ENCODE measurements around the gene DDX31.
"Not testable (repeated sequence)": the region's sequence is repeated elsewhere in the genome, so short reads cannot be mapped to it uniquely, and the experiment has no call there.

Gene DDX31

GRCh38 chr9:132578367-132578932, 91.3 kb downstream of the DDX31 start:
- TF ChIP-seq, protein P1, sequence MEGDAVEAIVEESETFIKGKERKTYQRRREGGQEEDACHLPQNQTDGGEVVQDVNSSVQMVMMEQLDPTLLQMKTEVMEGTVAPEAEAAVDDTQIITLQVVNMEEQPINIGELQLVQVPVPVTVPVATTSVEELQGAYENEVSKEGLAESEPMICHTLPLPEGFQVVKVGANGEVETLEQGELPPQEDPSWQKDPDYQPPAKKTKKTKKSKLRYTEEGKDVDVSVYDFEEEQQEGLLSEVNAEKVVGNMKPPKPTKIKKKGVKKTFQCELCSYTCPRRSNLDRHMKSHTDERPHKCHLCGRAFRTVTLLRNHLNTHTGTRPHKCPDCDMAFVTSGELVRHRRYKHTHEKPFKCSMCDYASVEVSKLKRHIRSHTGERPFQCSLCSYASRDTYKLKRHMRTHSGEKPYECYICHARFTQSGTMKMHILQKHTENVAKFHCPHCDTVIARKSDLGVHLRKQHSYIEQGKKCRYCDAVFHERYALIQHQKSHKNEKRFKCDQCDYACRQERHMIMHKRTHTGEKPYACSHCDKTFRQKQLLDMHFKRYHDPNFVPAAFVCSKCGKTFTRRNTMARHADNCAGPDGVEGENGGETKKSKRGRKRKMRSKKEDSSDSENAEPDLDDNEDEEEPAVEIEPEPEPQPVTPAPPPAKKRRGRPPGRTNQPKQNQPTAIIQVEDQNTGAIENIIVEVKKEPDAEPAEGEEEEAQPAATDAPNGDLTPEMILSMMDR (IDR thresholded peaks at IDR 0.05; ENCODE audit: borderline replicate concordance, control extremely low read depth, extremely low read depth, insufficient read depth, missing control alignments) = no peak
- in situ Hi-C loops (cut with MboI; ENCODE audit: low sequenced_read_pairs, unreplicated experiment) = loop anchor here (10.0 kb wide), 1 partner anchor 164 kb away; the partner anchor contains the start of gene CFAP77

GRCh38 chr9:132577119-132577518, 92.7 kb downstream of the DDX31 start:
- DNase-seq (ENCODE audit: low spot score) = no peak
- TF ChIP-seq, protein P1 (IDR thresholded peaks at IDR 0.05; ENCODE audit: borderline replicate concordance, control extremely low read depth, extremely low read depth, insufficient read depth, missing control alignments) = no peak
- in situ Hi-C loops (cut with MboI; ENCODE audit: low sequenced_read_pairs, unreplicated experiment) = loop anchor here (10.0 kb wide), 1 partner anchor 162 kb away; the partner anchor contains the start of gene CFAP77

More at GRCh38 chr9:132578367-132578932, 91.3 kb downstream of the DDX31 start:
- no peak for DNase-seq (ENCODE audit: low spot score)

DNA sequence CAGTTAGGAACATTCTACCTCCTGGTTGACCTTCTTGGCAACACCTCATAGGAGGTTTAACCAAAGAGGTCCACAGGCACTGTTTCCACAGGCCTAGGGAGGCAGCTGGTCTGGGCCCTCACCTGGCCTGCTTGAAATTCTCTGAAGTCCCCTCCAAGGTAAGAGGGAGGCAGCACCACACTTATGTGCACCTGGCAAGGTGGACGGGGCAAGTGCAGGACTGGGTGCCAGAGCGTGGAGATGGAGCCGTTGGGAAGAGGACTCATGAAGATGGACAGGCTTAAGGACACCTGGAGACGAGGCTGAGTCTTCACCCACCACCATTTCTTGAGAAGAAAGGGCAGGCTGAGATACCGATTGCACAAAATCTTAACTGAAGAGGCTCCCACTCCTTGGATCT, 94.0 kb downstream of the DDX31 start:
- in situ Hi-C loops (cut with MboI; ENCODE audit: low sequenced_read_pairs, unreplicated experiment) = loop anchor here (10.0 kb wide), 1 partner anchor 161 kb away; the partner anchor contains the start of gene CFAP77
- TF ChIP-seq, protein P1 (IDR thresholded peaks at IDR 0.05; ENCODE audit: borderline replicate concordance, control extremely low read depth, extremely low read depth, insufficient read depth, missing control alignments) = no peak
- DNase-seq (ENCODE audit: low spot score) = no peak

- in situ Hi-C loops (cut with MboI; ENCODE audit: low sequenced_read_pairs, unreplicated experiment) = loop anchor here (10.0 kb wide), 1 partner anchor 160 kb away; the partner anchor contains the start of gene CFAP77
- TF ChIP-seq, protein P1 (IDR thresholded peaks at IDR 0.05; ENCODE audit: borderline replicate concordance, control extremely low read depth, extremely low read depth, insufficient read depth, missing control alignments) = peak; percentile 61
- peak; percentile 82 for DNase-seq (ENCODE audit: low spot score)
Measured at GRCh38 chr9:132575005-132575609, 94.7 kb downstream of the DDX31 start.

GRCh38 chr9:132572921-132573320, 96.9 kb downstream of the DDX31 start:
- in situ Hi-C loops (cut with MboI; ENCODE audit: low sequenced_read_pairs, unreplicated experiment) = loop anchor here (10.0 kb wide), 1 partner anchor 158 kb away; the partner anchor contains the start of gene CFAP77
- DNase-seq (ENCODE audit: low spot score) = no peak
- TF ChIP-seq, protein P1 (IDR thresholded peaks at IDR 0.05; ENCODE audit: borderline replicate concordance, control extremely low read depth, extremely low read depth, insufficient read depth, missing control alignments) = no peak

DNA sequence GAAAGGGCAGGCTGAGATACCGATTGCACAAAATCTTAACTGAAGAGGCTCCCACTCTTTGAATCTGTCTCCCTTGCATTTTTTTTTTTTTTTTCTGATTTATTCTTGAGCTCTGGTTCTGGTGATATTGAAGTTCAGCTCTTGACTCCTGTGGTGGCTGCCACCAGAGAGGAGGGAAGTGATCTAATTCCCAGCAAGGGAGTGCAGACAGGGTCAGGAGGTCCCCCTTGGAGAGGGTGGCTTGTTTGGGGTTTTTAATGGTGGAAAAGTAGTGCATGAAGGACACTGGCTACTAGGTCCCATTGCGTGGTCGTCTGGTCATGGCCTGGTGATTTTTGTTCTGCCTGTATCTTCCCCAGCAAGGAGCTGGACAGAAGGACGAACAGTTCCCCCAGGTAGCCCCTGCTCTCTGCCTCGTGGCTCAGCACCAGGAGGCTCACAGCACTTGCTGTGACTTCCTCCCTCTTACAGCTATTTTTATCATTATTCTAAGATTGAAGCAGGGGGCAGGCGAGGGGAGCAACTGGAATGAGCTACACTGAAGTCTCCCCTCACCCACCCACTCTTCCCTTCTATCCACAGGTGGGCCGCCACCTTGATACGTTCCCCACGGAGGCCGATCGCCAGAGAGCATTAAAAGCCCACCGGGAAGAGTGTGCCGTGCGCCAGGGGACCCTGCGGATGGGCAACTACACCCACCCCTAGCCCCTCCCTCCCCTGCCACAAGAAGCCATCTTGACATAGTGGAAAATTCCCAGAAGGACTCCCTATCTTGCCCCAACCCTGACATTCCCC, 97.8 kb downstream of the DDX31 start:
- no peak for DNase-seq (ENCODE audit: low spot score)
- TF ChIP-seq, protein P1 (IDR thresholded peaks at IDR 0.05; ENCODE audit: borderline replicate concordance, control extremely low read depth, extremely low read depth, insufficient read depth, missing control alignments) = no peak
- in situ Hi-C loops (cut with MboI; ENCODE audit: low sequenced_read_pairs, unreplicated experiment) = loop anchor here (10.0 kb wide), 1 partner anchor 157 kb away; the partner anchor contains the start of gene CFAP77

DNA sequence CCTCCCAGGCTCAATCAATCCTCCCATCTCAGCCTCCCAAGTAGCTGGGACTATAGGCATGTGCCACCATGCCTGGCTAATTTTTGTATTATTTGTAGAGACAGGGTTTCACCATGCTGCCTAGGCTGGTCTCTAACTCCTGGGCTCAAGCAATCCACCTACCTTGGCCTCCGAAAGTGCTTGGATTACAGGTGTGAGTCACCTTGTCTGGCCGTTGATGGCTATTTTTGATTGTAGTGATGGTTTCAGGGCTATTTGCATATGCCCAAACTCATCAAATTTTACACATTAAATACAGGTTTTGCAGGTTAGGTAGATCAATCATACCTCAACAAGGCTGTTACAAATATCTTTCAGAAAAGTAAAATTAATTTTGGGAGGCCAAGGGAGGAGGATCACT, 101.0 kb downstream of the DDX31 start:
- in situ Hi-C loops (cut with MboI; ENCODE audit: low sequenced_read_pairs, unreplicated experiment) = not testable (repeated sequence)

More for the DNA sequence above, 101.0 kb downstream of the DDX31 start:
- not testable (repeated sequence) for DNase-seq (ENCODE audit: low spot score)
